Psoas muscle (tissue), 8 donors: Measurements from ENCODE around the gene SLAMF1. TPM values are rescaled to one million over a fixed set of nuclear protein-coding genes. Genes with fewer than 3 reads are reported as not detected.

ENCODE experiments used
- ATAC-seq, 4 donors: fragments of 200-7000 bp; cut with Tn5 transposase; one replicate each; pipeline ENCODE4 v1.9.1; 2020; ENCODE audit warnings: moderate library complexity in 3 of 4, mild to moderate bottlenecking in 2 of 4
- DNase-seq, 2 donors: peaks; one replicate each; pipeline ENCODE4 v3.0.0-alpha.2; 2020
- H3K27ac ChIP-seq: fragments of 200-600 bp; one replicate; pipeline ENCODE4 v1.8.0; 2022
- H3K27me3 ChIP-seq, 3 donors: fragments of 200-600 bp in 1 of 3; one replicate each; pipeline versions ENCODE4 v1.6.1 to v1.8.0; 2013 to 2022; ENCODE audit warnings: low read length in 2 of 3, mild to moderate bottlenecking in 2 of 3, moderate library complexity in 1 of 3; ENCODE audit not compliant: insufficient read depth in 3 of 3
- H3K36me3 ChIP-seq, 2 donors: fragments of 200-600 bp in 1 of 2; one replicate each; pipeline versions ENCODE4 v1.6.1 to v1.8.0; 2013 to 2022; ENCODE audit warnings: low read depth in 1 of 2, mild to moderate bottlenecking in 1 of 2, moderate library complexity in 1 of 2; ENCODE audit not compliant: insufficient read depth in 1 of 2
- H3K4me1 ChIP-seq: fragments of 200-600 bp; one replicate; pipeline ENCODE4 v1.8.0; 2022
- H3K4me3 ChIP-seq: fragments of 200-600 bp; one replicate; pipeline ENCODE4 v1.8.0; 2022; ENCODE audit warnings: mild to moderate bottlenecking
- H3K9me3 ChIP-seq: fragments of 200-600 bp; one replicate; pipeline ENCODE4 v1.8.0; 2022
- WGBS, 3 donors: extraction: QIAGEN DNeasy Blood & Tissue Kit; methylation state at CpG; one replicate each; pipeline versions ENCODE4 v1.1.6 to v1.1.7; 2013; 5-methylcytosine and 5-hydroxymethylcytosine counted together
- intact Hi-C, 2 donors: fragments of 100-400 bp; cut with DNase I; formaldehyde crosslinking; loops; one replicate each; pipeline versions ENCODE4 v1.11.0 to v1.14.2; 2022
- polyA plus RNA-seq, 3 donors: library from polyadenylated mRNA; stranded (reverse); fragments of 200-250 nt; gene quantifications; one replicate each; pipeline ENCODE4 v1.2.3, GENCODE V29; 2013
- total RNA-seq, 4 donors: library from RNA; stranded (reverse); fragmentation: NEBNext Ultra II Directional in 2 of 4; extraction: Animal tissue kit (Norgen Biotek cat#: 25700) in 2 of 4; gene quantifications; one replicate each; pipeline versions ENCODE4 v1.2.1 to v1.2.4, GENCODE V29; 2021 to 2023
- TF ChIP-seq, protein P1 (sequence below): fragments of 200-600 bp; IDR thresholded peaks from one replicate; pipeline ENCODE4 v1.8.0; 2022; ENCODE audit warnings: antibody characterized with exemption
- donor health status: healthy with polysubstance abuse.
- donor health status: DM: no; HTN: no; CAD: no; lungs with moderate emphysema.
- donor health status: Bipolar disorder and iron deficiency.
- donor health status: healthy.
- donor health status: DM: yes; HTN: yes; CAD: no.
- donor health status: DM: no; HTN: no; CAD: no.
- donor health status: DM: no; HTN: no; CAD: no.
- donor health status: DM: yes; HTN: yes; CAD: no.

Gene SLAMF1
- total and polyA plus RNA-seq, 7 donors: 0.03 to 0.30 (median 0.08) TPM

DNA sequence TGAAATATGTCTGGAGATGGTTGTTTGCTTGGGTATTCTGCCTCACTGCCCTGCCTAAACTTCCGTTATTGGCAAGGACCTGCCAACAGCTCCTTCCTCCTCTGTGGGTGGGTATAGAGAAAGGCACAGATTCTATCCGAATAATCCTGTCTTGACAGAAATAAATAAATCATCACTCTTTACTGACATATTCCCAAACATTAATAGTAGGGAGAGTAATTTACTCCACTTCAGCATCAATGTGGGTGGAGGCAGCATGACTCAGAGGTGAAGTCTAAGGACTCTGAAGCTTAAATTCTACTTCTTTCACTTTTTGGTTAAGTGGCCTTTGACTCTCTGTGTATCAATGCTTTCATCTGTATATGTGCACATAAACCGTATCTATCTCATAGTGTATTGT lies 70.5 kb downstream of the SLAMF1 start:
- intact Hi-C loops: no loop called here
- DNase-seq (no peak), ATAC-seq (no peak)
- Histone ChIP-seq H3K4me3 (no peak overlapping the region), H3K36me3 (no peaks in the 10 kb centered on the region), H3K4me1 (no peaks in the 10 kb centered on the region), H3K27ac (no peak overlapping the region), H3K9me3 (no peaks in the 10 kb centered on the region), H3K27me3 (no peaks in the 10 kb centered on the region)
- WGBS, 3 donors: 77 to 86% (median 79%) methylated on average over 3 of the region's 3 CpGs
- TF ChIP-seq, protein P1, sequence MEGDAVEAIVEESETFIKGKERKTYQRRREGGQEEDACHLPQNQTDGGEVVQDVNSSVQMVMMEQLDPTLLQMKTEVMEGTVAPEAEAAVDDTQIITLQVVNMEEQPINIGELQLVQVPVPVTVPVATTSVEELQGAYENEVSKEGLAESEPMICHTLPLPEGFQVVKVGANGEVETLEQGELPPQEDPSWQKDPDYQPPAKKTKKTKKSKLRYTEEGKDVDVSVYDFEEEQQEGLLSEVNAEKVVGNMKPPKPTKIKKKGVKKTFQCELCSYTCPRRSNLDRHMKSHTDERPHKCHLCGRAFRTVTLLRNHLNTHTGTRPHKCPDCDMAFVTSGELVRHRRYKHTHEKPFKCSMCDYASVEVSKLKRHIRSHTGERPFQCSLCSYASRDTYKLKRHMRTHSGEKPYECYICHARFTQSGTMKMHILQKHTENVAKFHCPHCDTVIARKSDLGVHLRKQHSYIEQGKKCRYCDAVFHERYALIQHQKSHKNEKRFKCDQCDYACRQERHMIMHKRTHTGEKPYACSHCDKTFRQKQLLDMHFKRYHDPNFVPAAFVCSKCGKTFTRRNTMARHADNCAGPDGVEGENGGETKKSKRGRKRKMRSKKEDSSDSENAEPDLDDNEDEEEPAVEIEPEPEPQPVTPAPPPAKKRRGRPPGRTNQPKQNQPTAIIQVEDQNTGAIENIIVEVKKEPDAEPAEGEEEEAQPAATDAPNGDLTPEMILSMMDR: no peak

DNA sequence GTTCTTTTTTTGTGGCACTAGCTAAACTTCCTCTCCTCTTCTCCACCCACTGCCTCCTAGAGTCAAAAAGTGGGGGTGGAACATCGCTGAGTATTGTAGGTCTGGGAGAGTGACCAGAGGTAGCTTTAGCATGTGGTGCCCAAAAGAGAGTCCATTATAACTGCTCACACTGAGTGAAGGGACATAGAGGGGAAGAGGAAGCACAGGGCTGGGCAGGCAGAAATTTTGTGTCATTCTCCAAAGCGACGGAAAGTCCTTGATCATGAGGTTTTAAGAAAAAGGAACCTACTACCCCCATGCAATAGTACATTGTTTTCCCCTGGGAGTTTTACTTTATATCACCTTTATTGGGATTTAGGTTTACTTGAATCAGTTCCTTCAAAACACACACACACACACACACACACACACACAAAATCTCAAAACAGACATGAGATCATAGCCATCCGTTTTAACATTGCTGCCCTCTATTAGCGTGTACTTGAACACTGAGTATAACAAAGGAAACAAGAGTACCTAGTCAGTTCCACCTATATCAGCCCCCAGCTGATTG lies 71.7 kb downstream of the SLAMF1 start:
- ATAC-seq: no peak
- H3K27me3 ChIP-seq: peaks cover 0 to 2% (median 0%) of the 10 kb centered on the region in 3 donors
- no peak overlapping the region for H3K4me3 ChIP-seq
- WGBS, 3 donors: 80 to 83% (median 82%) methylated on average over 5 of the region's 5 CpGs
- no peaks in the 10 kb centered on the region for H3K36me3 ChIP-seq
- H3K9me3 ChIP-seq: no peaks in the 10 kb centered on the region
- TF ChIP-seq, protein P1: no peak
- no peak overlapping the region for H3K27ac ChIP-seq
- no peak for DNase-seq
- H3K4me1 ChIP-seq: no peaks in the 10 kb centered on the region
- intact Hi-C loops: no loop called here

DNA sequence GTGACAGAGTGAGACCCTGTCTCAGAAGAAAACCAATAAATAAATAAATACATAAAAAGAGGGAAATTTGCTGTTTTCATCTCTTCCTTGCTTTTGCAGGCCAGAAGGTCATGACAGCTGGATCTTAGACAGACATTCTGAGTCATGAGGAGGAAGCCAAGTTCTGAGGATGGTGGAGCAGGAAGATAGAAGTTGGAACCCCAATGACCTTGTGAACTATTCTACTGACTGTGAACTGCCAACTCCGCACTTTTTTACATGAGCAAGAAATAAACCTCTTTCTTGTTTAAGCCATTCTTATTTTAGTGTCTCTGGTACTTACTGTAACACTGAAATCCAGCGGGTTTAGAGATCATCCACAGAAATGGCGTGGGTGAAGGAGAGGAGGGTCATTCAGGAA lies 76.0 kb downstream of the SLAMF1 start:
- WGBS, 3 donors: 80 to 84% (median 80%) methylated on average over 3 of the region's 3 CpGs
- no peak for DNase-seq
- intact Hi-C loops: no loop called here
- Histone ChIP-seq H3K27me3 (peaks cover 0 to 4% (median 0%) of the 10 kb centered on the region in 3 donors), H3K4me1 (no peaks in the 10 kb centered on the region), H3K9me3 (no peaks in the 10 kb centered on the region), H3K36me3 (no peaks in the 10 kb centered on the region), H3K4me3 (no peak overlapping the region), H3K27ac (no peak overlapping the region)
- ATAC-seq: no peak
- TF ChIP-seq, protein P1: no peak

DNA sequence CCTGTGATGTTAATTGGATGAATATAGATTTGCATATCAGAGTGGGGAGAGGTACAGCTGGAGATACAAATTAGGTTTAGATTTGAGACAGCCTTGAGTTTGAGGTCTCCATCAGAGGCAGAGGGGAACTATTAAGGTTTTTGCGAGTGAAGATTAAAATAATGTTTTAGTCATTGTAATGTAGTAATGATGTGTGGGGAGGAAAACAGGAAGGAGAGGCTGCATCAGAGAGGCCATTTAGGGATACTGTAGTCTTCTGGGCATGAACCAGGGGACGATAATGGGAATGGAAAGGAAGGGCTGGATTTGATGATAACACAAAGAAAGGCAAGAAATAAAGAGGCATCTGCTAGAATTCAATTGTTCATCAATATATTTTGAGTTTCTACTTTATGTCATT lies 77.0 kb downstream of the SLAMF1 start:
- intact Hi-C loops: no loop called here
- Histone ChIP-seq H3K9me3 (no peaks in the 10 kb centered on the region), H3K27me3 (peaks cover 0 to 4% (median 2%) of the 10 kb centered on the region in 3 donors), H3K27ac (no peak overlapping the region), H3K4me3 (no peak overlapping the region), H3K4me1 (no peaks in the 10 kb centered on the region), H3K36me3 (no peaks in the 10 kb centered on the region)
- 70 to 76% (median 71%) methylated on average over 2 of the region's 2 CpGs for WGBS, 3 donors
- DNase-seq (no peak), ATAC-seq (no peak)
- TF ChIP-seq, protein P1: no peak
